H1 (cell line): ENCODE measurements around the gene MXD3.

Experiments
- ATF3 ChIP-seq: IDR thresholded peaks from 2 replicates; pipeline ENCODE4 v1.6.1; 2011; ENCODE audit warnings: low read depth, mild to moderate bottlenecking, low read length; ENCODE audit not compliant: insufficient read depth
- JUND ChIP-seq: IDR thresholded peaks from 2 replicates; pipeline ENCODE4 v1.6.1; 2011; ENCODE audit warnings: mild to moderate bottlenecking, improper control_type of control experiment, low read length
- POLR2AphosphoS5 ChIP-seq: IDR thresholded peaks from 2 replicates; pipeline ENCODE4 v1.6.1; 2011; ENCODE audit warnings: low read depth, low read length
- RAD21 ChIP-seq, 2 experiments: IDR thresholded peaks in 1 of 2; conservative IDR thresholded peaks in 1 of 2; 2 replicates each; pipeline ENCODE4 v1.6.1; 2011; ENCODE audit warnings: low read depth in 2 of 2, low read length in 2 of 2, improper control_type of control experiment in 1 of 2, inconsistent platforms in 1 of 2, mild to moderate bottlenecking in 1 of 2, moderate library complexity in 1 of 2
- YY1 ChIP-seq: IDR thresholded peaks from 2 replicates; pipeline ENCODE4 v1.6.1; 2011; ENCODE audit warnings: low read depth, mild to moderate bottlenecking, low read length

DNA sequence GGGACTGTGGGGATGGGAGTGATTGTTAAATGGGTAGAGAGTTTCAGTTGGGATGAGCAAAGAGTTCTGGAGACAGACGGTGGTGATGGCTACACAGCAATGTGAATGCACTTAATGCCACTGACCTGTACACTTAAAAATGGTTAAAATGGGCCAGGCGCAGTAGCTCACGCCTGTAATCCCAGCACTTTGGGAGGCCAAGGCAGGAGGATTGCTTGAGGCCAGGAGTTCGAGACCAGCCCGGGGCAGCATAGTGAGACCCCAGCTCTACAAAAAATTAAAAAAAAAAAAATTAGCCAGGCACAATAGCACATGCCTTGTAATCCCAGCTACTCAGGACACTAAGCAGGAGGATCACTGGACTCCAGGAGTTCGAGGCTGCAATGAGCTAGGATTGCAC, 32.1 kb upstream of the MXD3 start:
- TF ChIP-seq YY1, result no peak
- TF ChIP-seq RAD21 (IDR thresholded peaks at IDR 0.05 in 1 of 2, conservative IDR thresholded peaks at IDR 0.05 in 1 of 2; ENCODE audit: low read depth in 2 of 2, low read length in 2 of 2), result no peak
- TF ChIP-seq POLR2AphosphoS5, result no peak
- TF ChIP-seq JUND, result no peak
- TF ChIP-seq ATF3, result no peak
